WTC11 (cell line): ENCODE data around the gene KCNC3. TPM values are rescaled to one million over a fixed set of nuclear protein-coding genes. Genes with fewer than 3 reads are reported as not detected.
A peak's percentile ranks its signal among the peaks of the same experiment; 100 is the strongest.

Experiments used
- ATAC-seq: fragments of 200-7000 bp; cut with Tn5 transposase; 2 replicates; pipeline ENCODE4 v1.10.0; 2021; ENCODE audit warnings: mild to moderate bottlenecking, moderate library complexity
- CTCF ChIA-PET: fragments of 300-600 bp; sonication (Branson Sonifier 250); formaldehyde crosslinking; loops from one replicate; lab custom pipeline; 2021; ENCODE audit warnings: antibody characterized with exemption; lab: Charles Lee
- POLR2A ChIA-PET: fragments of 350-600 bp; sonication (Branson Sonifier 250); formaldehyde crosslinking; loops from one replicate; lab custom pipeline; 2021; ENCODE audit warnings: antibody characterized with exemption; lab: Charles Lee
- DNase-seq: peaks from one replicate; pipeline ENCODE4 v3.0.0; 2021; ENCODE audit warnings: low spot score
- H3K27ac Mint-ChIP-seq: 2 replicates; pipeline ENCODE4 v1.8.0; 2021; ENCODE audit warnings: mixed read lengths
- H3K27me3 Mint-ChIP-seq: 2 replicates; pipeline ENCODE4 v1.8.0; 2021; ENCODE audit warnings: low read depth, mild to moderate bottlenecking, moderate library complexity, mixed read lengths
- H3K36me3 Mint-ChIP-seq: 2 replicates; pipeline ENCODE4 v1.8.0; 2021; ENCODE audit warnings: mixed read lengths
- H3K4me1 Mint-ChIP-seq: 2 replicates; pipeline ENCODE4 v1.8.0; 2022; ENCODE audit warnings: mixed read lengths
- H3K4me3 Mint-ChIP-seq: 2 replicates; pipeline ENCODE4 v1.8.0; 2021; ENCODE audit warnings: mild to moderate bottlenecking, moderate library complexity, mixed read lengths
- H3K9me3 Mint-ChIP-seq: 2 replicates; pipeline ENCODE4 v1.8.0; 2021; ENCODE audit warnings: mixed read lengths
- CBFB ChIP-seq: sonication (generic); formaldehyde crosslinking; IDR thresholded peaks from 2 replicates; pipeline ENCODE4 v1.8.1; 2022; ENCODE audit warnings: mild to moderate bottlenecking, low read depth, missing genetic modification reagents
- GTF2I ChIP-seq: fragments of 250-450 bp; sonication (Bioruptor Pico); conservative IDR thresholded peaks from 2 replicates; pipeline ENCODE4 v1.4.0; 2021; ENCODE audit warnings: mild to moderate bottlenecking
- HMGXB4 ChIP-seq: sonication (generic); formaldehyde crosslinking; IDR thresholded peaks from 2 replicates; pipeline ENCODE4 v1.8.1; 2023; ENCODE audit warnings: mild to moderate bottlenecking, moderate library complexity, missing genetic modification reagents
- JAZF1 ChIP-seq: fragments of 250-450 bp; sonication (Bioruptor Pico); IDR thresholded peaks from 2 replicates; pipeline ENCODE4 v1.9.0; 2021; ENCODE audit warnings: moderate library complexity, mild to moderate bottlenecking, inconsistent platforms
- KAT7 ChIP-seq: sonication (generic); formaldehyde crosslinking; IDR thresholded peaks from 2 replicates; pipeline ENCODE4 v1.8.1; 2023; ENCODE audit warnings: missing genetic modification reagents, mild to moderate bottlenecking, borderline replicate concordance
- MYBL2 ChIP-seq: sonication (generic); formaldehyde crosslinking; IDR thresholded peaks from 2 replicates; pipeline ENCODE4 v1.8.1; 2023; ENCODE audit warnings: mild to moderate bottlenecking, moderate library complexity, missing genetic modification reagents
- NFYB ChIP-seq: sonication (generic); formaldehyde crosslinking; conservative IDR thresholded peaks from 2 replicates; pipeline ENCODE4 v1.8.0; 2022; ENCODE audit warnings: low read depth, missing genetic modification reagents
- PRDM15 ChIP-seq: sonication (generic); formaldehyde crosslinking; IDR thresholded peaks from 2 replicates; pipeline ENCODE4 v1.8.0; 2022; ENCODE audit warnings: missing genetic modification reagents
- SMAD4 ChIP-seq: sonication (generic); formaldehyde crosslinking; IDR thresholded peaks from 2 replicates; pipeline ENCODE4 v1.8.0; 2022; ENCODE audit warnings: mild to moderate bottlenecking, missing genetic modification reagents
- STAT6 ChIP-seq: sonication (generic); formaldehyde crosslinking; conservative IDR thresholded peaks from 2 replicates; pipeline ENCODE4 v1.8.1; 2023; ENCODE audit warnings: mild to moderate bottlenecking, low read depth, missing genetic modification reagents, moderate library complexity
- ZNF121 ChIP-seq: sonication (generic); formaldehyde crosslinking; IDR thresholded peaks from 2 replicates; pipeline ENCODE4 v1.8.0; 2023; ENCODE audit warnings: missing genetic modification reagents
- ZNF232 ChIP-seq: sonication (generic); formaldehyde crosslinking; IDR thresholded peaks from 2 replicates; pipeline ENCODE4 v1.8.0; 2022; ENCODE audit warnings: mild to moderate bottlenecking, missing genetic modification reagents
- ZNF317 ChIP-seq: sonication (generic); formaldehyde crosslinking; IDR thresholded peaks from 2 replicates; pipeline ENCODE4 v1.8.1; 2023; ENCODE audit warnings: low read depth, mild to moderate bottlenecking, moderate library complexity, missing genetic modification reagents, borderline replicate concordance
- ZNF416 ChIP-seq: fragments of 250-450 bp; sonication (Bioruptor Pico); IDR thresholded peaks from 2 replicates; pipeline ENCODE4 v1.9.0; 2021; ENCODE audit warnings: mild to moderate bottlenecking, inconsistent platforms
- ZNF425 ChIP-seq: fragments of 250-450 bp; sonication (Bioruptor Pico); conservative IDR thresholded peaks from 2 replicates; pipeline ENCODE4 v1.9.0; 2021; ENCODE audit warnings: mild to moderate bottlenecking
- ZNF512 ChIP-seq: sonication (generic); formaldehyde crosslinking; IDR thresholded peaks from 2 replicates; pipeline ENCODE4 v1.8.1; 2022; ENCODE audit warnings: missing genetic modification reagents, borderline replicate concordance
- total RNA-seq: library from RNA; stranded (reverse); gene quantifications from 3 replicates; pipeline ENCODE4 v1.2.3, GENCODE V29; 2021
- TF ChIP-seq, protein P1 (sequence below): fragments of 250-450 bp; sonication (Bioruptor Pico); IDR thresholded peaks from 2 replicates; pipeline ENCODE4 v1.9.0; 2021; ENCODE audit warnings: mild to moderate bottlenecking, borderline replicate concordance

Gene KCNC3
- total RNA-seq, 1 experiment from 2014 or later, result 8.5 TPM

DNA sequence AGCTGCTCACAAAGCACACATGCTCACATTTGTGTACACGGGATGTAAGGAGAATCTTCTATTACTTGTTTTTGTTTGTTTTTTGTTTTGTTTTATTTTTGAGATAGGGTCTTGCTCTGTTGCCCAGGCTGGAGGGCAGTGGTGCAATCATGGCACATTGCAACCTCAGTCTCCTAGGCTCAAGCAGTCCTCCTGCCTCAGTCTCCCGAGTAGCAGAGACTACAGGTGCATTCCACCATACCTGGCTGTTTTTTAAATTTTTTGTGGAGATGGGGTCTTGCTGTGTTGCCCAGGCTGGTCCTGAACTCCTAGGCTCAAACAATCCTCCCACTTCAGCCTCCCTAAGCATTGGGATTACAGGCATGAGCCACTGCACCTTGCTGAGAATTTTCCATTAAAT lies 41.8 kb downstream of the KCNC3 start:
- POLR2A ChIA-PET, result no interaction called here
- no peaks in the 10 kb centered on the region; the same call in 1 of the 2 replicates for H3K27me3 Mint-ChIP-seq
- H3K27ac Mint-ChIP-seq, result no peak overlapping the region
- CTCF ChIA-PET, result interaction anchor here (1.0 kb wide), 1 partner anchor 27 kb away, joined by 3 read pairs; no protein-coding TSS in a partner anchor
- H3K4me3 Mint-ChIP-seq, result no peak overlapping the region
- ATAC-seq (no peak), DNase-seq (no peak)
- peaks cover 22% of the 10 kb centered on the region for H3K9me3 Mint-ChIP-seq
- H3K4me1 Mint-ChIP-seq, result peaks cover 12% of the 10 kb centered on the region
- TF ChIP-seq, protein P1, sequence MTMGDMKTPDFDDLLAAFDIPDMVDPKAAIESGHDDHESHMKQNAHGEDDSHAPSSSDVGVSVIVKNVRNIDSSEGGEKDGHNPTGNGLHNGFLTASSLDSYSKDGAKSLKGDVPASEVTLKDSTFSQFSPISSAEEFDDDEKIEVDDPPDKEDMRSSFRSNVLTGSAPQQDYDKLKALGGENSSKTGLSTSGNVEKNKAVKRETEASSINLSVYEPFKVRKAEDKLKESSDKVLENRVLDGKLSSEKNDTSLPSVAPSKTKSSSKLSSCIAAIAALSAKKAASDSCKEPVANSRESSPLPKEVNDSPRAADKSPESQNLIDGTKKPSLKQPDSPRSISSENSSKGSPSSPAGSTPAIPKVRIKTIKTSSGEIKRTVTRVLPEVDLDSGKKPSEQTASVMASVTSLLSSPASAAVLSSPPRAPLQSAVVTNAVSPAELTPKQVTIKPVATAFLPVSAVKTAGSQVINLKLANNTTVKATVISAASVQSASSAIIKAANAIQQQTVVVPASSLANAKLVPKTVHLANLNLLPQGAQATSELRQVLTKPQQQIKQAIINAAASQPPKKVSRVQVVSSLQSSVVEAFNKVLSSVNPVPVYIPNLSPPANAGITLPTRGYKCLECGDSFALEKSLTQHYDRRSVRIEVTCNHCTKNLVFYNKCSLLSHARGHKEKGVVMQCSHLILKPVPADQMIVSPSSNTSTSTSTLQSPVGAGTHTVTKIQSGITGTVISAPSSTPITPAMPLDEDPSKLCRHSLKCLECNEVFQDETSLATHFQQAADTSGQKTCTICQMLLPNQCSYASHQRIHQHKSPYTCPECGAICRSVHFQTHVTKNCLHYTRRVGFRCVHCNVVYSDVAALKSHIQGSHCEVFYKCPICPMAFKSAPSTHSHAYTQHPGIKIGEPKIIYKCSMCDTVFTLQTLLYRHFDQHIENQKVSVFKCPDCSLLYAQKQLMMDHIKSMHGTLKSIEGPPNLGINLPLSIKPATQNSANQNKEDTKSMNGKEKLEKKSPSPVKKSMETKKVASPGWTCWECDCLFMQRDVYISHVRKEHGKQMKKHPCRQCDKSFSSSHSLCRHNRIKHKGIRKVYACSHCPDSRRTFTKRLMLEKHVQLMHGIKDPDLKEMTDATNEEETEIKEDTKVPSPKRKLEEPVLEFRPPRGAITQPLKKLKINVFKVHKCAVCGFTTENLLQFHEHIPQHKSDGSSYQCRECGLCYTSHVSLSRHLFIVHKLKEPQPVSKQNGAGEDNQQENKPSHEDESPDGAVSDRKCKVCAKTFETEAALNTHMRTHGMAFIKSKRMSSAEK (CRISPR knock-in tag), result no peak
- TF ChIP-seq ZNF121, result peak; percentile 43; the same call in 1 of the 2 replicates
- peaks cover 45% of the 10 kb centered on the region for H3K36me3 Mint-ChIP-seq

- Mint-ChIP-seq H3K9me3 (peaks cover 22% of the 10 kb centered on the region), H3K27me3 (no peaks in the 10 kb centered on the region; the same call in 1 of the 2 replicates), H3K4me1 (peaks cover 8% of the 10 kb centered on the region), H3K4me3 (no peak overlapping the region), H3K27ac (no peak overlapping the region), H3K36me3 (peaks cover 45% of the 10 kb centered on the region)
- ChIA-PET POLR2A (no interaction called here), CTCF (interaction anchor here (1.2 kb wide), 1 partner anchor 43 kb away, joined by 3 read pairs; the partner anchor contains the start of gene KCNC3)
- ATAC-seq (no peak), DNase-seq (no peak)
- TF ChIP-seq ZNF512 (CRISPR knock-in tag) (no peak), SMAD4 (no peak), HMGXB4 (CRISPR knock-in tag) (no peak), ZNF317 (CRISPR knock-in tag) (no peak), ZNF121 (no peak), KAT7 (no peak), MYBL2 (no peak), CBFB (CRISPR knock-in tag) (no peak), PRDM15 (CRISPR knock-in tag) (no peak), JAZF1 (CRISPR knock-in tag) (no peak), ZNF232 (no peak), STAT6 (no peak), GTF2I (CRISPR knock-in tag) (no peak), ZNF425 (CRISPR knock-in tag) (no peak), NFYB (CRISPR knock-in tag) (no peak), ZNF416 (CRISPR knock-in tag) (no peak)
These were observed 42.7 kb downstream of the KCNC3 start for GRCh38 chr19:50286443-50286842.
